Mesothelial cell of epicardium (in vitro differentiated cells): ENCODE measurements around the gene TLCD5. TPM values are rescaled to one million over a fixed set of nuclear protein-coding genes. Genes with fewer than 3 reads are reported as not detected.

Experiments
- DNase-seq, 2 experiments: peaks; one replicate each; pipeline ENCODE4 v3.0.0; 2021; ENCODE audit warnings: low spot score in 2 of 2; ENCODE audit not compliant: unreplicated experiment in 2 of 2
- H3K27ac Mint-ChIP-seq: 2 replicates; pipeline ENCODE4 v1.8.0; 2021; ENCODE audit warnings: mixed read lengths
- H3K27me3 Mint-ChIP-seq: 2 replicates; pipeline ENCODE4 v1.8.0; 2021; ENCODE audit warnings: low read depth, mixed read lengths
- H3K36me3 Mint-ChIP-seq: 2 replicates; pipeline ENCODE4 v1.8.0; 2021; ENCODE audit warnings: mixed read lengths
- H3K4me1 Mint-ChIP-seq: 2 replicates; pipeline ENCODE4 v1.8.0; 2021; ENCODE audit warnings: mixed read lengths
- H3K4me3 Mint-ChIP-seq: 2 replicates; pipeline ENCODE4 v1.8.0; 2021; ENCODE audit warnings: mild to moderate bottlenecking, moderate library complexity, mixed read lengths
- H3K9me3 Mint-ChIP-seq: 2 replicates; pipeline ENCODE4 v1.8.0; 2021; ENCODE audit warnings: mixed read lengths
- CTCF ChIP-seq: fragments of 200-600 bp; sonication (generic); IDR thresholded peaks from one replicate; pipeline ENCODE4 v1.5.0; 2021; ENCODE audit warnings: antibody characterized with exemption; ENCODE audit not compliant: unreplicated experiment
- total RNA-seq: library from RNA; stranded (reverse); gene quantifications from 3 replicates; pipeline ENCODE4 v1.2.1, GENCODE V29; 2021

Gene TLCD5
- total RNA-seq, 1 donor from 2014 or later, result 15.6 TPM

GRCh38 chr11:120338107-120338933 is 13.2 kb downstream of the TLCD5 start:
- no peak for DNase-seq
- no peaks in the 10 kb centered on the region for H3K9me3 Mint-ChIP-seq
- peaks cover 47% of the 10 kb centered on the region for H3K4me1 Mint-ChIP-seq
- H3K27me3 Mint-ChIP-seq, result no peaks in the 10 kb centered on the region
- H3K27ac Mint-ChIP-seq, result peak overlapping the region; percentile 98
- TF ChIP-seq CTCF, result no peak
- peak overlapping the region; percentile 96 for H3K4me3 Mint-ChIP-seq
- no peaks in the 10 kb centered on the region for H3K36me3 Mint-ChIP-seq

DNA sequence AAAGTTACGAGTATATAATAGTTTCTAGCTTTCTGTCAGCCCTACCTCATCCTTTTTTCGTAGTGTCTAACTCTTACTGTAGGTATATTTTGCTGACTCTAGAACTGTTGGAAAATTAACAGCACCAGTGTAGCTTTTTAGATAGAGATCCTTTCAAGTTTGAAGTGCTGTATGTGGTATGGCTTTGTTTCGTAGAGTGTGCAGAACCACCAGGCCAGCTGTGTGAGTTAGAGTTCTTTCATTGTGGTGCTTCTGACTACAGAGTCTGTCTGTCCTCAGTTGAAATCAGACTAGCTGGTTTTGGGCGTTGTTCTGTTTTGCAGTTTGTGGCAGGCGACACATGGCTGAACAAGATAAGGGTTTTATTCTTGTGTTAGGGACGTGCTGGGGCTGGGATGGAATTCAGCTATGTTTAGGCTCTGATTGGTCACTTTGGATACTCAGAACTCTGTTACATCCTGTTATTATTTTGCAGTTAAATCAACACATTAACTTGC is 14.3 kb downstream of the TLCD5 start:
- Mint-ChIP-seq H3K36me3 (no peaks in the 10 kb centered on the region), H3K4me3 (peak overlapping the region; percentile 49), H3K9me3 (no peaks in the 10 kb centered on the region), H3K27me3 (no peaks in the 10 kb centered on the region), H3K4me1 (peaks cover 55% of the 10 kb centered on the region), H3K27ac (peak overlapping the region; percentile 83)
- no peak for DNase-seq
- TF ChIP-seq CTCF, result no peak

GRCh38 chr11:120340529-120340928 is 15.4 kb downstream of the TLCD5 start:
- no peak for DNase-seq
- Mint-ChIP-seq H3K4me1 (peaks cover 59% of the 10 kb centered on the region), H3K27me3 (no peaks in the 10 kb centered on the region), H3K9me3 (no peaks in the 10 kb centered on the region), H3K27ac (no peak overlapping the region), H3K36me3 (no peaks in the 10 kb centered on the region), H3K4me3 (no peak overlapping the region)
- TF ChIP-seq CTCF, result no peak

- H3K27ac Mint-ChIP-seq, result peak overlapping the region; percentile 12
- no peaks in the 10 kb centered on the region for H3K27me3 Mint-ChIP-seq
- no peak overlapping the region for H3K4me3 Mint-ChIP-seq
- H3K9me3 Mint-ChIP-seq, result no peaks in the 10 kb centered on the region
- peaks cover 72% of the 10 kb centered on the region for H3K4me1 Mint-ChIP-seq
- no peaks in the 10 kb centered on the region for H3K36me3 Mint-ChIP-seq
- TF ChIP-seq CTCF, result no peak
- no peak for DNase-seq
Observed at GRCh38 chr11:120342226-120342625, 17.1 kb downstream of the TLCD5 start.

- DNase-seq, result no peak
- H3K27me3 Mint-ChIP-seq, result no peaks in the 10 kb centered on the region
- TF ChIP-seq CTCF, result no peak
- H3K4me1 Mint-ChIP-seq, result peaks cover 73% of the 10 kb centered on the region
- no peaks in the 10 kb centered on the region for H3K36me3 Mint-ChIP-seq
- H3K4me3 Mint-ChIP-seq, result no peak overlapping the region
- no peaks in the 10 kb centered on the region for H3K9me3 Mint-ChIP-seq
- no peak overlapping the region for H3K27ac Mint-ChIP-seq
Observed at GRCh38 chr11:120342678-120343077, 17.6 kb downstream of the TLCD5 start.
